OCI-LY3 (cell line): Measurements from ENCODE around the gene HES4.

Experiments
- H2AFZ ChIP-seq: fragments of 200-600, 300-600 bp; shearing (Covaris generic); 2 replicates; pipeline ENCODE4 v1.6.0; 2014; ENCODE audit warnings: antibody characterized with exemption, low read depth, low read length
- H3K27ac ChIP-seq: fragments of 200-600, 300-600 bp; sonication (generic); 2 replicates; pipeline ENCODE4 v1.5.1; 2014; ENCODE audit warnings: mild to moderate bottlenecking, low read length, moderate library complexity, mixed read lengths
- H3K27me3 ChIP-seq: fragments of 200-600, 300-600 bp; sonication (generic); 2 replicates; pipeline ENCODE4 v1.6.1; 2014; ENCODE audit warnings: low read depth, low read length, mixed read lengths
- H3K36me3 ChIP-seq: fragments of 200-600, 300-600 bp; sonication (generic); replicated peaks from 2 replicates; pipeline ENCODE3; 2014; ENCODE audit warnings: low read depth, low read length, mixed read lengths
- H3K4me1 ChIP-seq: fragments of 300-600, 200-600 bp; sonication (generic); 2 replicates; pipeline ENCODE4 v1.6.1; 2014; ENCODE audit warnings: low read length, mixed read lengths
- H3K4me2 ChIP-seq: fragments of 200-600, 300-600 bp; sonication (generic); 2 replicates; pipeline ENCODE4 v1.6.1; 2014; ENCODE audit warnings: low read length, mixed read lengths
- H3K4me3 ChIP-seq: fragments of 300-600, 200-600 bp; sonication (generic); 2 replicates; pipeline ENCODE4 v1.5.1; 2014; ENCODE audit warnings: antibody characterized with exemption, mild to moderate bottlenecking, low read length, moderate library complexity
- H3K79me2 ChIP-seq: fragments of 300-600, 200-600 bp; shearing (Covaris generic); 2 replicates; pipeline ENCODE4 v1.6.1; 2014; ENCODE audit warnings: mild to moderate bottlenecking, low read length, mixed read lengths
- H3K9ac ChIP-seq: fragments of 300-600, 200-600 bp; shearing (Covaris generic); 2 replicates; pipeline ENCODE4 v1.6.0; 2014; ENCODE audit warnings: mild to moderate bottlenecking, low read length, moderate library complexity
- H3K9me3 ChIP-seq: fragments of 200-600, 300-600 bp; shearing (Covaris generic); 2 replicates; pipeline ENCODE4 v1.6.1; 2014; ENCODE audit warnings: low read length, mixed read lengths; ENCODE audit not compliant: insufficient read depth
- H4K20me1 ChIP-seq: fragments of 200-600, 300-600 bp; sonication (generic); 2 replicates; pipeline ENCODE4 v1.6.1; 2016; ENCODE audit warnings: low read length, mixed read lengths; ENCODE audit not compliant: insufficient read depth
- CTCF ChIP-seq: fragments of 200-600, 300-600 bp; sonication (generic); IDR thresholded peaks from 2 replicates; pipeline ENCODE4 v1.5.1; 2014; ENCODE audit warnings: antibody characterized with exemption, low read length, low read depth
- EZH2phosphoT487 ChIP-seq: fragments of 200-600 bp; shearing (Covaris generic); IDR thresholded peaks from 2 replicates; pipeline ENCODE4 v1.6.1; 2018; ENCODE audit warnings: antibody characterized with exemption, mixed run types, low read depth

Gene HES4

GRCh38 chr1:1024149-1024770 lies 24.4 kb upstream of the HES4 start:
- no peaks in the 10 kb centered on the region for H3K36me3 ChIP-seq
- H3K9me3 ChIP-seq: no peaks in the 10 kb centered on the region
- 0 out of 2 replicates have a peak, but pooled peaks cover 4% of the 10 kb centered on the region for H4K20me1 ChIP-seq
- H3K27ac ChIP-seq: no peak overlapping the region
- H3K79me2 ChIP-seq: no peaks in the 10 kb centered on the region
- H3K4me1 ChIP-seq: peaks cover 7% of the 10 kb centered on the region; the same call in 1 of the 2 replicates
- peaks cover 13% of the 10 kb centered on the region for H3K27me3 ChIP-seq
- no peak overlapping the region for H3K4me3 ChIP-seq
- H3K4me2 ChIP-seq: no peak overlapping the region
- no peak overlapping the region for H2AFZ ChIP-seq
- no peak overlapping the region for H3K9ac ChIP-seq
- no peak for TF ChIP-seq CTCF
- no peak for TF ChIP-seq EZH2phosphoT487

- Histone ChIP-seq H3K9me3 (no peaks in the 10 kb centered on the region), H3K27ac (no peak overlapping the region), H3K4me1 (peaks cover 7% of the 10 kb centered on the region; the same call in 1 of the 2 replicates), H3K9ac (no peak overlapping the region), H3K27me3 (peaks cover 13% of the 10 kb centered on the region), H3K4me2 (no peak overlapping the region), H3K4me3 (no peak overlapping the region), H3K79me2 (no peaks in the 10 kb centered on the region), H2AFZ (no peak overlapping the region), H4K20me1 (0 out of 2 replicates have a peak, but pooled peaks cover 4% of the 10 kb centered on the region), H3K36me3 (no peaks in the 10 kb centered on the region)
- TF ChIP-seq CTCF: no peak
- no peak for TF ChIP-seq EZH2phosphoT487
These were observed 23.8 kb upstream of the HES4 start for GRCh38 chr1:1023700-1024099.

GRCh38 chr1:1022302-1023009 lies 22.6 kb upstream of the HES4 start:
- H3K9ac ChIP-seq: no peak overlapping the region
- peaks cover 7% of the 10 kb centered on the region; the same call in 1 of the 2 replicates for H3K4me1 ChIP-seq
- no peaks in the 10 kb centered on the region for H3K79me2 ChIP-seq
- no peaks in the 10 kb centered on the region for H3K36me3 ChIP-seq
- no peak overlapping the region for H3K27ac ChIP-seq
- no peak overlapping the region for H3K4me3 ChIP-seq
- peaks cover 13% of the 10 kb centered on the region for H3K27me3 ChIP-seq
- H2AFZ ChIP-seq: no peak overlapping the region
- TF ChIP-seq EZH2phosphoT487 (no peak), CTCF (no peak)
- no peak overlapping the region for H3K4me2 ChIP-seq
- no peaks in the 10 kb centered on the region for H3K9me3 ChIP-seq
- H4K20me1 ChIP-seq: 0 out of 2 replicates have a peak, but pooled peaks cover 4% of the 10 kb centered on the region

GRCh38 chr1:1021920-1022259 lies 22.0 kb upstream of the HES4 start:
- TF ChIP-seq EZH2phosphoT487: no peak
- no peak for TF ChIP-seq CTCF
- Histone ChIP-seq H3K9me3 (no peaks in the 10 kb centered on the region), H3K27ac (no peak overlapping the region), H3K4me3 (no peak overlapping the region), H3K9ac (no peak overlapping the region), H2AFZ (no peak overlapping the region), H4K20me1 (0 out of 2 replicates have a peak, but pooled peaks cover 4% of the 10 kb centered on the region), H3K4me1 (peaks cover 7% of the 10 kb centered on the region; the same call in 1 of the 2 replicates), H3K79me2 (no peaks in the 10 kb centered on the region), H3K27me3 (peaks cover 13% of the 10 kb centered on the region), H3K36me3 (no peaks in the 10 kb centered on the region), H3K4me2 (no peak overlapping the region)
